PFSK-1 (cell line): ENCODE measurements around the gene BICD1.

ENCODE experiments used
- FOXP2 ChIP-seq: optimal IDR thresholded peaks from 2 replicates; pipeline ENCODE3; 2011; ENCODE audit warnings: borderline replicate concordance, control low read depth, inconsistent platforms; ENCODE audit not compliant: insufficient read depth; ENCODE audit errors: extremely low read length, extremely low read depth
- POLR2AphosphoS5 ChIP-seq: IDR thresholded peaks from 2 replicates; pipeline ENCODE4 v1.6.1; 2012; ENCODE audit warnings: low read depth, mild to moderate bottlenecking, control low read depth, low read length, moderate library complexity
- SIN3A ChIP-seq: IDR thresholded peaks from 2 replicates; pipeline ENCODE4 v1.6.1; 2012; ENCODE audit warnings: mild to moderate bottlenecking, low read length, moderate library complexity, borderline replicate concordance; ENCODE audit not compliant: insufficient read depth
- TAF1 ChIP-seq: IDR thresholded peaks from 2 replicates; pipeline ENCODE4 v1.6.1; 2012; ENCODE audit warnings: low read length, control low read depth, borderline replicate concordance; ENCODE audit not compliant: insufficient read depth
- TF ChIP-seq, protein P1 (sequence below), 2 experiments: IDR thresholded peaks; 2 replicates each; pipeline versions ENCODE4 v1.6.1 to v1.8.0; 2011 to 2012; ENCODE audit warnings: low read depth in 2 of 2, low read length in 2 of 2, control low read depth in 1 of 2, inconsistent platforms in 1 of 2, mild to moderate bottlenecking in 1 of 2, moderate library complexity in 1 of 2; ENCODE audit not compliant: insufficient read depth in 1 of 2

The BICD1 gene

DNA sequence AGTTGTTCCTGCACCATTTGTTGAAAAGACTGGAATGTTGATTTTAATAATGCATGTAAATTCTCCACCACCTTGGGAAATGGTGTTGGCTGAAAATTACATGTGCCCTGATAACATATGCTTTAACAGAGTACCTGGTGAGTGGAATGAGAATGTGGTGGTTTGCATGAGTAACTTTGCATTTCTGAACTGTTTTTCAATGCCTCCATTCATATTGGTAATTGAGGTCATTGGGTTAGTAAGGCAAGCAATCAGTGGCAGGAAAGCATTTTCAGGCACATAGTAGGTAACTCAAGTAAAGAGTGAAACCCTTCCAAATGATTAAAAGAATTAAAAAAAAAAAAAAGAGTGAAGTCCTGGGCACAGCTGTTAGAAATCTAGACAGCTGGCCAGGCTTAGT, 32.2 kb upstream of the BICD1 start:
- TF ChIP-seq, protein P1, sequence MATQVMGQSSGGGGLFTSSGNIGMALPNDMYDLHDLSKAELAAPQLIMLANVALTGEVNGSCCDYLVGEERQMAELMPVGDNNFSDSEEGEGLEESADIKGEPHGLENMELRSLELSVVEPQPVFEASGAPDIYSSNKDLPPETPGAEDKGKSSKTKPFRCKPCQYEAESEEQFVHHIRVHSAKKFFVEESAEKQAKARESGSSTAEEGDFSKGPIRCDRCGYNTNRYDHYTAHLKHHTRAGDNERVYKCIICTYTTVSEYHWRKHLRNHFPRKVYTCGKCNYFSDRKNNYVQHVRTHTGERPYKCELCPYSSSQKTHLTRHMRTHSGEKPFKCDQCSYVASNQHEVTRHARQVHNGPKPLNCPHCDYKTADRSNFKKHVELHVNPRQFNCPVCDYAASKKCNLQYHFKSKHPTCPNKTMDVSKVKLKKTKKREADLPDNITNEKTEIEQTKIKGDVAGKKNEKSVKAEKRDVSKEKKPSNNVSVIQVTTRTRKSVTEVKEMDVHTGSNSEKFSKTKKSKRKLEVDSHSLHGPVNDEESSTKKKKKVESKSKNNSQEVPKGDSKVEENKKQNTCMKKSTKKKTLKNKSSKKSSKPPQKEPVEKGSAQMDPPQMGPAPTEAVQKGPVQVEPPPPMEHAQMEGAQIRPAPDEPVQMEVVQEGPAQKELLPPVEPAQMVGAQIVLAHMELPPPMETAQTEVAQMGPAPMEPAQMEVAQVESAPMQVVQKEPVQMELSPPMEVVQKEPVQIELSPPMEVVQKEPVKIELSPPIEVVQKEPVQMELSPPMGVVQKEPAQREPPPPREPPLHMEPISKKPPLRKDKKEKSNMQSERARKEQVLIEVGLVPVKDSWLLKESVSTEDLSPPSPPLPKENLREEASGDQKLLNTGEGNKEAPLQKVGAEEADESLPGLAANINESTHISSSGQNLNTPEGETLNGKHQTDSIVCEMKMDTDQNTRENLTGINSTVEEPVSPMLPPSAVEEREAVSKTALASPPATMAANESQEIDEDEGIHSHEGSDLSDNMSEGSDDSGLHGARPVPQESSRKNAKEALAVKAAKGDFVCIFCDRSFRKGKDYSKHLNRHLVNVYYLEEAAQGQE (IDR thresholded peaks at IDR 0.05; ENCODE audit: insufficient read depth in 1 of 2, low read depth in 2 of 2, low read length in 2 of 2) = no peak
- TF ChIP-seq SIN3A = no peak
- TF ChIP-seq POLR2AphosphoS5 = no peak
- TF ChIP-seq FOXP2 = no peak
- TF ChIP-seq TAF1 = no peak

DNA sequence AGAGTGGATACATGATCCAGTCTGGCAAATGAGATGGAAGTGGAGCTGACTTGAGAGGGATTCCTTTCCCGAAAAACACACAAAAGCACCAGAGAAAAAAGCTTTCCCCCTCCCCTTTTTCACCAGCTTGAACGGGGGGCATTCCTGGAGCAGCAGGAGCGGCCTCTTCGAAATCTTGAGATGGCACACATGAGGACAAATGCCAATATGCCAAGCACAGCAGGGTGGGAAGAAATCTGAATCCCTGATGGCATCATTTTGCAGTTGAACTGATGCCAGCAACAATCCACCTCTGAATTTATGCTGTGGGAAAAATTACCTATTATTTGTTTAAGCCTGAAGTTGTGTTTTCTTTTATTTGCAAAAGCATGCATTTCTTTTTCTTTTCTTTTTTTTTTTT, 29.7 kb upstream of the BICD1 start:
- TF ChIP-seq, protein P1 (IDR thresholded peaks at IDR 0.05; ENCODE audit: insufficient read depth in 1 of 2, low read depth in 2 of 2, low read length in 2 of 2) = no peak
- TF ChIP-seq POLR2AphosphoS5 = no peak
- TF ChIP-seq TAF1 = no peak
- no peak for TF ChIP-seq FOXP2
- no peak for TF ChIP-seq SIN3A

DNA sequence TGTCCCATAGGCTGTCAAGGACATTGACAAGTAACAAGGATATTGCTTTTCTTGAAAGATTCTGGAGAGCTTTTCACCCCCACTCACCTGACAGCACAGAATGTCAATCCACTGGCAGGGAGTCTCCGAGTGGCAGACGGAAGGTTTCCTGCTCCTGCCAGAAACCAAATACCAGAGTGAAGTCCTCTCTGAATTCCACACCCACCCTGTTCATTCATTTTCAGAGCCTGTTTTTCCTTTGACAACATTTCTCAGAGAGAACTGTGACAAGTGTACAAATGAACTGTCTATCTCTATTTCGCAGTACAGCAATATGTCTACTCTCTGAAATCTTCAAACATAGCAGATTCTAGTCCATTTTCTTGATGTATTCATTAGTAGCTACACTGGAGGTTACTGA, 26.2 kb upstream of the BICD1 start:
- TF ChIP-seq TAF1 (no peak), SIN3A (no peak), POLR2AphosphoS5 (no peak), FOXP2 (no peak)
- TF ChIP-seq, protein P1 (IDR thresholded peaks at IDR 0.05; ENCODE audit: insufficient read depth in 1 of 2, low read depth in 2 of 2, low read length in 2 of 2) = no peak

DNA sequence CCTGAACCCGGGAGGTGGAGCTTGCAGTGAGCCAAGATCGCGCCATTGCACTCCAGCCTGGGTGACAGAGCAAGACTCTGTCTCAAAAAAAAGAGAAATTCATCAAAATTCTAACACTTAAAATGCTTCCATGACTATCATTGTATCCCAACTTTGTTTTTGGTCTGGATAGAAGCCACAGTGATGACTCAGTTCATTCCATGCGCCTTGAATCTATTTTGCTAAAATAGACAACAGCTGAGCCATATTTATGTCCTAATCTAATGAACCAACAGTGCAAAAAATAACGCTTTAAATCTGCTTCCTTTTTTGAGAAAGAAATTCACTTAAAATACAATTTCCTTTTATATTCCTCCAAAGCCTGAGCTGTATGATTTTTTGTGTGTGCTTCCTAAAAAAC, 23.2 kb upstream of the BICD1 start:
- TF ChIP-seq SIN3A (no peak), FOXP2 (no peak), TAF1 (no peak), POLR2AphosphoS5 (no peak)
- TF ChIP-seq, protein P1 (IDR thresholded peaks at IDR 0.05; ENCODE audit: insufficient read depth in 1 of 2, low read depth in 2 of 2, low read length in 2 of 2) = no peak
